ACHN (cell line): ENCODE results near the gene SLC24A3.

Experiments
- DNase-seq: peaks from one replicate; pipeline ENCODE4 v3.0.0-alpha.2; 2015
- in situ Hi-C: cut with HindIII; loops from 2 replicates; pipeline ENCODE4 v1.10.0; 2017; ENCODE audit warnings: low sequenced_read_pairs, low pct_ligation_motif_present, low pct_unique_long_range_greater_than_20kb

SLC24A3 gene

GRCh38 chr20:19683188-19683587 lies 470.7 kb downstream of the SLC24A3 start:
- DNase-seq, result no peak
- in situ Hi-C loops, result no loop called here

GRCh38 chr20:19683822-19684221 lies 471.4 kb downstream of the SLC24A3 start:
- in situ Hi-C loops, result no loop called here
- no peak for DNase-seq

- DNase-seq, result peak; percentile 76
- in situ Hi-C loops, result no loop called here
These were observed 475.8 kb downstream of the SLC24A3 start for GRCh38 chr20:19688031-19688806.

GRCh38 chr20:19690462-19690861 lies 478.0 kb downstream of the SLC24A3 start:
- DNase-seq, result no peak
- in situ Hi-C loops, result no loop called here

GRCh38 chr20:19691125-19691524 lies 478.7 kb downstream of the SLC24A3 start:
- DNase-seq, result no peak
- in situ Hi-C loops, result no loop called here

- in situ Hi-C loops, result no loop called here
- no peak for DNase-seq
These were observed 479.7 kb downstream of the SLC24A3 start for GRCh38 chr20:19692100-19692499.

- DNase-seq, result peak; percentile 42
- in situ Hi-C loops, result no loop called here
These were observed 480.3 kb downstream of the SLC24A3 start for GRCh38 chr20:19692685-19693119.

- in situ Hi-C loops, result no loop called here
- no peak for DNase-seq
These were observed 481.1 kb downstream of the SLC24A3 start for GRCh38 chr20:19693508-19693907.

- in situ Hi-C loops, result no loop called here
- DNase-seq, result no peak
These were observed 482.6 kb downstream of the SLC24A3 start for GRCh38 chr20:19695081-19695480.

- no peak for DNase-seq
- in situ Hi-C loops, result no loop called here
These were observed 484.2 kb downstream of the SLC24A3 start for GRCh38 chr20:19696620-19697019.

GRCh38 chr20:19697415-19697814 lies 485.0 kb downstream of the SLC24A3 start:
- in situ Hi-C loops, result no loop called here
- DNase-seq, result no peak

GRCh38 chr20:19699180-19699971 lies 486.9 kb downstream of the SLC24A3 start:
- in situ Hi-C loops, result no loop called here
- peak; percentile 2 for DNase-seq

- in situ Hi-C loops, result no loop called here
- DNase-seq, result no peak
These were observed 489.0 kb downstream of the SLC24A3 start for GRCh38 chr20:19701429-19701828.

GRCh38 chr20:19706463-19706862 lies 494.0 kb downstream of the SLC24A3 start:
- no peak for DNase-seq
- in situ Hi-C loops, result no loop called here

- DNase-seq, result no peak
- in situ Hi-C loops, result no loop called here
These were observed 497.3 kb downstream of the SLC24A3 start for GRCh38 chr20:19709635-19710335.

GRCh38 chr20:19710336-19711120 lies 498.1 kb downstream of the SLC24A3 start:
- no peak for DNase-seq
- in situ Hi-C loops, result no loop called here

GRCh38 chr20:19711126-19711525 lies 498.7 kb downstream of the SLC24A3 start:
- in situ Hi-C loops, result no loop called here
- no peak for DNase-seq

GRCh38 chr20:19712721-19713260 lies 500.3 kb downstream of the SLC24A3 start:
- in situ Hi-C loops, result no loop called here
- DNase-seq, result no peak
